Measurements from ENCODE around the gene RBMS1.
"Not testable (repeated sequence)": the region's sequence is repeated elsewhere in the genome, so short reads cannot be mapped to it uniquely, and the experiment has no call there.

The RBMS1 gene

GRCh38 chr2:160469621-160470204 lies 23.9 kb downstream of the RBMS1 start:
- no peak for DNase-seq (ENCODE audit: low read depth, low spot score)

GRCh38 chr2:160469164-160469563 lies 24.4 kb downstream of the RBMS1 start:
- no peak for DNase-seq (ENCODE audit: low read depth, low spot score)

DNA sequence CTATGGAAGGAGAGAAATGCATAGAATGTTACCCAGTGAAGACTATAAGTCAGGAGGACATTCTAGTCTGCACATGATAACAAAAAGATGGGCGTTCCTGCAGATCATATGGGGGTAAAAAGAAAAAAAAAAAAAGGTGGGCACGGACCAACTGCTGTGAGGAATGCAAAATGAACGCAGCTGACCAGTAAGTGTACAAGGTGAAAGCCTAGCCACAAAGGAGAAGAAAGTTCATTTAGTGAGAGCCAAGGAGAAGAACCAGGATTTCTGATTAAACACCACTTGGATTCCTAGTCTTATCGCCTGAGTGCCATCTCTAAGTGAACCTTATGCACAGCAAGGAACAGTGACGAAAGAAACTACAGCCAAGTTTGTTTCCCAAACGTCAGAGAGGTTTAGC lies 26.5 kb downstream of the RBMS1 start:
- DNase-seq (ENCODE audit: low read depth, low spot score): no peak

DNA sequence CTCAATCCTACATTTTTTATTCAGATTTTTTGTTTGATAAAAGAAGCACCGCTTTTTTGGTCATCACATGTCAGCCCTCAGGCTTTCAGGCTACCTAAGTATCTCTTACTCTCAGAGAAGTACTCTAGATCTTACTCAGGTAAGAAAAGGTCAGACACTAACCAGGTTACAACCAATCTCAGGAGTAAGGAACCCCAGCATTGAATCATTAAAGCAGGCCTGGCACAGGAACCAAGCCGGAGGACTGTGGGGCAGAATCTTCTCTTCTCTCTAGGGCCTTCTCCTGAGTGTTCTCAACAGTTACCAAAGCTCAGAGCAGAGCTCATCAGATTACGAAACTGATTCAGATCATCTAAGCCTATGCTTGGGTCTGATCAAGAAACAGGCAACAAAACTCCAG lies 28.2 kb downstream of the RBMS1 start:
- no peak for DNase-seq (ENCODE audit: low read depth, low spot score)

DNA sequence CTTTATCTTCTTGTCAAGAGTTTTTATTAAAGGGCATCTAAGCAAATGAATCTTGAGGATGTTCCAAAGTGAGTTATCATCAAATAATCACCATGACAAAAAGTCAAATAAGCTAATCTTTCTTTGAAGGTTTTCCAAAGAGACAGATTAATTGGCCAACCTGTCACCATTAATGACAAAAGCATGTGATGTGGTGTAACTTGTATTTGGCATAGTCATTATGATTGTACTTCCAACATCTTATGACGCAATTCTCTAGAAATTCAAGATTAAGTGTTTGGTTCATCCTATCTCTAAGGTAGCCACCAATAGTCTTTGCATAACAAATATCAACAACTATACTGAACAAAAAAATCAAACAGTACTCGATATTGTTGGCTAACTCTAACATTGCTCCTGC lies 28.6 kb downstream of the RBMS1 start:
- DNase-seq (ENCODE audit: low read depth, low spot score): no peak

- DNase-seq (ENCODE audit: low read depth, low spot score): no peak
Observed at GRCh38 chr2:160464017-160464416, 29.6 kb downstream of the RBMS1 start.

GRCh38 chr2:160463245-160463644 lies 30.4 kb downstream of the RBMS1 start:
- no peak for DNase-seq (ENCODE audit: low read depth, low spot score)

GRCh38 chr2:160460333-160460731 lies 33.3 kb downstream of the RBMS1 start:
- no peak for DNase-seq (ENCODE audit: low read depth, low spot score)

GRCh38 chr2:160459538-160460332 lies 33.9 kb downstream of the RBMS1 start:
- DNase-seq (ENCODE audit: low read depth, low spot score): no peak

GRCh38 chr2:160458718-160459453 lies 34.7 kb downstream of the RBMS1 start:
- no peak for DNase-seq (ENCODE audit: low read depth, low spot score)

GRCh38 chr2:160457588-160457987 lies 36.0 kb downstream of the RBMS1 start:
- DNase-seq (ENCODE audit: low read depth, low spot score): no peak

GRCh38 chr2:160454070-160454797 lies 39.4 kb downstream of the RBMS1 start:
- DNase-seq (ENCODE audit: low read depth, low spot score): no peak

DNA sequence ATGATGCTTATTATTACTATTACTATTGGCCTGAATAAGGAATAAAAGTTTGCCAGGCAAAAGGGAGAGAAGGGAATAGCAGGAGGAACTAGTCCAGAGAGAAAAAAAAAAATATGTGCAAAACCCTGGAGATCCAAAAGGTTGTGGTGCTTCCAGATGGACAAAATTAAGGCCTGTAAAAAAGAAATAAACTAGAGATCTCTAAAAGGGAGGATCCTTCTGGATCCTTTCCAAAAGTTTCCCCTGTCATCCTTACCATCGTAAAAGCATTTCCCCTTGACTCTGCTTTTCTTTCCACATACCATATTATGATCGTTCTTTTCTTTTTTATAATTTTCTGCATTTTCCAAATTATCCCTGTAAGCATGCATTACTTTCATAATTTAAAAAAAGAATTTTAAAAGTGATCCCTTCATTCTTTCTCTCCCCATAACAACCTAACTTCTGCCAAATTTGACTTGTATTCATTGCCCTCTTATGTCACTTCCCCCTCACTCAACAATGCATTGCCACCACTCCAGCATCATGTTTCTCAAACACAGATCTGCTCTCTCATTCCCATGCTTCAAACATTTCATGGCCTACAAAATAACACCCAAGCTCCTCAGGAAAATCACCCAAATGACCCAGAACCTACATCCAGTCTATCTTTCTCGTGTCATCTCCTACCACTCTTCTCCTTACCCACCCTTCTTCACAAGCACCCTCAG lies 40.3 kb downstream of the RBMS1 start:
- DNase-seq (ENCODE audit: low read depth, low spot score): no peak

DNA sequence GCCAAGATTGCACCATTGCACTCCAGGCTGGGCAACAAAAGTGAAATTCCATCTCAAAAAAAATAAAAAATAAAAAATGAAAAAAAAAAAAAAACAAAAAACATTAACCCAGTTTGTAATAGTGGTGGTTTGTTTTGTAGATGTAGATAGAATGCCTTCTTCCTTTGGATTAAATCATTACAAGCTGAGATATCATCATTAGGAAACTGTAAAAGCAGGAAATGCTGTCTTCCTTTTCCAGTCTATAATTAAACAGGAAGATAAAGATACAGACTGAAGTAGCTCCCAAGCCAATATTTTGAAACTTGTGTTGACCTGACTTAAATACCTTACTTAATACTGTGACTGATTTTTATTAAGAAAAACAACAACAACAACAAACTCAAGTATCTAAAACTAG lies 43.1 kb downstream of the RBMS1 start:
- no peak for DNase-seq (ENCODE audit: low read depth, low spot score)

- DNase-seq (ENCODE audit: low read depth, low spot score): not testable (repeated sequence)
Observed at GRCh38 chr2:160448821-160449220, 44.8 kb downstream of the RBMS1 start.

DNA sequence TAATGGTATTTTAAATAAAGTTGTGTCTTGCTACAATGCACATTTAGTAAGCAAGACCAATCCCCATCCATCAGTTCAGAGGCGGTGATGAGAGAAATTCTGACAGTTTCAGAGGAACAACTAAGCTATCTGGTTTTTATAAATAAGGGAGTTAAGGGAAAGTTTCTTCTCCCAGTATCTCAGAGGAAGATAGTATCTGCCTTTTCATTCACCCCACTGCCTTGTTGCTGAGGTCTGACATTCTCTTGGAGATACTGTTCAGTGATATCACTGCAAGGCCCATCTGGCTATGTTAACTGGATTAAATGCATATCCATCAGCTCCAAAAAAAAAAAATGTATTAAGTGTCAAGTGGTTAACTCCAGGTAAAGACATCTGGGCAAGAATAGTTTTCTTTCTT lies 47.9 kb downstream of the RBMS1 start:
- no peak for DNase-seq (ENCODE audit: low read depth, low spot score)

GRCh38 chr2:160442603-160443002 lies 51.0 kb downstream of the RBMS1 start:
- no peak for DNase-seq (ENCODE audit: low read depth, low spot score)

DNA sequence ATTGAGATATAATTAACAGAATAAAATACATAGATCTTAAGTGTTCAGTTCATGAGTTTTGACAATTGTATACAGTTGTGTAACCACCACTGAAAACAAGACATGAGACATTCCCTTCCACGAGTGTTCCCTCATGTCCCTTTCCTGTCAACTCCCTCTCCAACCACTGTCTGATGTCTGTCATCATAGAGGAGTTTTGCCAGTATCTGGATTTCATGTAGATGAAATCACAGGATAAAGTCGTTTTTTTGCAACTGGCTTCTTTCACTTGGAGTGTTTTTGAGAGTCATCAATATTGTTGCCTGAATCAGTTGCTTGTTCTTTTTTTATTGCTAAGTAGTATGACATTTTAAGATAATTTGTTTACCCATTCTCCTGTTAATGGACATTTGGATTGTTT lies 52.7 kb downstream of the RBMS1 start:
- DNase-seq (ENCODE audit: low read depth, low spot score): no peak

DNA sequence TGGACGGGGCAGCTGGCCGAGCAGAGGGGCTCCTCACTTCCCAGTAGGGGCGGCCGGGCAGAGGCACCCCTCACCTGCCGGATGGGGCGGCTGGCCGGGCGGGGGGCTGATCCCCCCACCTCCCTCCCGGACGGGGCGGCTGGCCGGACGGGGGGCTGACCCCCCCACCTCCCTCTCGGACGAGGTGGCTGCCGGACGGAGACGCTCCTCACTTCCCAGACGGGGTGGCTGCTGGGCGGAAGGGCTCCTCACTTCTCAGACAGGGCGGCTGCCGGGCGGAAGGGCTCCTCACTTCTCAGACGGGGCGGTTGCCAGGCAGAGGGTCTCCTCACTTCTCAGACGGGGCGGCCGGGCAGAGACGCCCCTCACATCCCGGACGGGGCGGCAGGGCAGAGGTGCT lies 54.6 kb downstream of the RBMS1 start:
- DNase-seq (ENCODE audit: low read depth, low spot score): not testable (repeated sequence)

DNA sequence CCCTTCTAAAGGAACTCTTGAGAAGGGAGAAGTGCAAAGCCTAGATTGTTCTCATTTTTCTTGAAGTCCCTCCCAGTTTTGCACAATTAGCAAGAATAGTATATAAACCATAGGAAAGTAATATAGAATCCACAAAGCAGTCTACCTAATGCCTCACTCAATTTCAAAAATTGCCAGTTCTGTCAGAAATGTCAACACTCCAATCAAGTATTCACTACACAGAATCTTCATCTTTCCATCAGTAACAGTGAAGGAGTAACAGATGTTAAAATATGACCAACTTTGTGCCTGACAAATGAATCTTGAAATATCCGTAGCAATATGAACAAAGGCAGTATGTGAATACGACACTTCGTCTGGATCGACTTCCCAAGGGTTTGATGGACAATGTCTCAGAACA lies 56.3 kb downstream of the RBMS1 start:
- no peak for DNase-seq (ENCODE audit: low read depth, low spot score)

DNA sequence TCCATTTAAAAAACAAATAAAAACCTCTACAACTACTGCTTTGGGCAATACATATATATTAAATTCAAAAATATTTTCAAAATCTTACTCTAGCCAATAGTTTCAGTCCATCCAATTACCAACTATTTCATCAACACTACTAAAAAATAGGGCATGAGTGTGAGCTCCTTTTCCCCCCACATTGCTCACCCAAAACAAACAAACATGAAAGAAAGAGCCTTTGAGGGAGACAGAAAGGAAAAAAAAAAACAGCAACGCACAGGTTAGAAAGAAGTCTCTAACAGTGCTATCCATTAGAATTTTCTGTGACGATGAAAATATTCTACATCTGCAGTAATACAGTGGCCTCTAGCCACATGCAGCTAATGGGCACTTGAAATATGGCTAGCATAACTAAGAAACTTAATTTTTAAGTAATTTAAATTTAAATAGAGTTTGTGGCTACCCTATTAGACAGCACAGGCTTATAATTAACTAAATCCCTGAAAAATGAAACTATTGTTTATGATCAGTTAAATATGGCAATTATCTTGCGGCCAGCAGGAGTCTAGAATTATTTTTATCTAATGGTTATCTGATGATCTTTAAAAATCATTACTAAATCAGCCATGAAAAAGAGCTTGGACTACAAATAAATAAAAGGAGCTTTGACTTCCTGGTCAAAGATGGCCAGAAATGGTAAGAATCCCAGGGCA lies 59.2 kb downstream of the RBMS1 start:
- DNase-seq (ENCODE audit: low read depth, low spot score): no peak

Measured in brain pericyte (primary cell).